K562 (cell line): ENCODE measurements around the gene DARS2. TPM values are rescaled to one million over a fixed set of nuclear protein-coding genes. Genes with fewer than 3 reads are reported as not detected.

ENCODE experiments used
- ETV5 ChIP-seq: sonication (generic); formaldehyde crosslinking; IDR thresholded peaks from 2 replicates; pipeline ENCODE4 v1.4.0; 2020; ENCODE audit warnings: low read depth, mild to moderate bottlenecking, missing genetic modification reagents
- FOSL1 ChIP-seq: fragments of 200-800 bp; sonication (Bioruptor generic); conservative IDR thresholded peaks from 2 replicates; pipeline ENCODE4 v1.6.1; 2016; ENCODE audit warnings: missing genetic modification characterization, missing compliant biosample characterization
- IRF9 ChIP-seq: fragments of 450-650 bp; IDR thresholded peaks from 2 replicates; pipeline ENCODE4 v1.6.1; 2016; ENCODE audit warnings: missing biosample characterization, missing genetic modification characterization
- KDM2B ChIP-seq: fragments of 250-450 bp; sonication (Bioruptor Pico); IDR thresholded peaks from 2 replicates; pipeline ENCODE4 v1.8.0; 2021; ENCODE audit warnings: mild to moderate bottlenecking, moderate library complexity
- NEUROD1 ChIP-seq: fragments of 150-350 bp; IDR thresholded peaks from 2 replicates; pipeline ENCODE4 v1.6.1; 2014; ENCODE audit warnings: borderline replicate concordance, low read length, low read depth; ENCODE audit not compliant: partially characterized antibody
- NUFIP1 ChIP-seq: fragments of 450-650 bp; IDR thresholded peaks from 2 replicates; pipeline ENCODE4 v1.6.1; 2018; ENCODE audit not compliant: partially characterized antibody
- POLR2G ChIP-seq: fragments of 200-400 bp; formaldehyde crosslinking; IDR thresholded peaks from 2 replicates; pipeline ENCODE4 v1.6.1; 2017; ENCODE audit warnings: low read depth, mild to moderate bottlenecking, antibody characterized with exemption, low read length, moderate library complexity
- PRMT5 ChIP-seq: sonication (generic); formaldehyde crosslinking; IDR thresholded peaks from 2 replicates; pipeline ENCODE4 v1.5.0; 2020; ENCODE audit warnings: missing genetic modification reagents
- PTBP1 ChIP-seq: fragments of 200-400 bp; formaldehyde crosslinking; IDR thresholded peaks from 2 replicates; pipeline ENCODE4 v1.6.1; 2017; ENCODE audit warnings: low read depth, low read length
- STAG1 ChIP-seq: sonication (generic); formaldehyde crosslinking; IDR thresholded peaks from 2 replicates; pipeline ENCODE4 v1.5.0; 2020; ENCODE audit warnings: missing genetic modification reagents, borderline replicate concordance
- THRB ChIP-seq: fragments of 450-650 bp; formaldehyde crosslinking; conservative IDR thresholded peaks from 2 replicates; pipeline ENCODE4 v1.4.0; 2022; ENCODE audit warnings: mild to moderate bottlenecking, missing genetic modification characterization
- XRCC4 ChIP-seq: IDR thresholded peaks from one replicate; pipeline ENCODE4 v1.6.1; 2011; ENCODE audit not compliant: insufficient read depth, insufficient read length; ENCODE audit errors: extremely low read depth
- polyA plus RNA-seq, 8 experiments: library from polyadenylated mRNA; depleted of rRNA in 4 of 8; stranded (reverse) in 5 of 8; unstranded in 3 of 8; fragments of >200 nt; fragmentation: Nextera tagmentation in 2 of 8; fragmentation: Illumina TruSeq in 1 of 8; extraction: Ambion mirVana in 2 of 8; extraction: Trizol in 1 of 8; gene quantifications; 2 replicates each; pipeline versions ENCODE4 v1.2.1 to v1.2.3, GENCODE V29; 2011 to 2014; ENCODE audit warnings: inconsistent platforms in 1 of 8, missing spikeins in 1 of 8
- total RNA-seq, 7 experiments: library from RNA; depleted of rRNA in 6 of 7; stranded (reverse); fragments of >200 nt in 6 of 7; fragmentation: Illumina TruSeq in 2 of 7; extraction: Trizol in 2 of 7; gene quantifications; 2 replicates each; pipeline versions ENCODE4 v1.2.1 to v1.2.3, GENCODE V29; 2011 to 2021; ENCODE audit warnings: low replicate concordance in 1 of 7
- TF ChIP-seq, protein P1 (sequence below): sonication (generic); formaldehyde crosslinking; IDR thresholded peaks from 2 replicates; pipeline ENCODE4 v1.8.1; 2023; ENCODE audit warnings: mild to moderate bottlenecking, missing genetic modification reagents, moderate library complexity
- TF ChIP-seq, protein P2 (sequence below), 2 experiments: fragments of 150-350 bp in 1 of 2; IDR thresholded peaks; 2 replicates each; pipeline ENCODE4 v1.6.1; 2012 to 2016; ENCODE audit warnings: low read depth in 2 of 2, low read length in 2 of 2, mild to moderate bottlenecking in 1 of 2, moderate library complexity in 1 of 2
- TF ChIP-seq, protein P3 (sequence below), 2 experiments: fragments of 450-650 bp; IDR thresholded peaks; 2 replicates each; pipeline ENCODE4 v1.6.1; 2018; ENCODE audit warnings: mild to moderate bottlenecking in 2 of 2, low read depth in 1 of 2; ENCODE audit not compliant: partially characterized antibody in 2 of 2

Gene DARS2
- total and polyA plus RNA-seq, 9 of the 15 experiments (the other 6 are each of a cell fraction or from before 2014, with no cell fraction given), result 36.4 to 96.7 (median 68.6) TPM

DNA sequence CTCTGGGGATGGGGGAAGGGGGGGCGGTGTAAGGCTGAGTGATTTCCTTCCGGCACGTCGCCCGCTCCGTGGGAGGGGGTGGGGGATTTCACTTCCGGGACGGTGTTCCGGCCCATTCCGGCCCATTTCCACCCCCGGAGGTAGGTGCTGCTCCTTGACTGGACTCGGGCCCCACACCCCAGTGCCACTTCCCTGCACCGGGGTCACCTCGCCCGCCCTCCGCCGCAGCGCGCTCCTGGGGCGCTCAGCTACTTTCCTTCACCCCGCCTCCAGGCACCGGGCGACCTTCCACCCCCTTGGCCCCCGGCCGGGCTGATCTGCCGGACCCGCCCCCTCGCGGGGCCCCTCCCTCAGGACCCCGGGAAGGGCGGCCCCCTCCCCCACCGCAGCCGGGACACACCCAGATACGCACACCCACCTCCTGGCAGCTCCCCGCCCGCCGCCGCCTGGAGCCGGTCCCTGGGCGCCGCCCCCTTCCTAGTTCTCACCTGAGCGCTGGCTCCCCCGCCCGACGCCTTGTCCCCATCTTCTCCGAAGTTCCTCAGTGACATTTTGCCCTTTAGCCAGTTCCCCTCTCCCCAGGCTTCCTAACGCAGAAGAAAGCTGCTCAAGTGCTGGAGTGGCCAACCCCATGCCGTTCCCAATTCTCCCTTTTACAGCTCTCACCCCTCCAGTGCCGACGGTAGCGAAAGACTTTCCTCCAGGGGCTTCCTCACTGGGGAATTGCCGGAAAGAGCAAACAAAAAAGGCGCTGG is 44.0 kb downstream of the DARS2 start, which contains the start of gene ZBTB37 (continued):
- no peak for TF ChIP-seq KDM2B (CRISPR knock-in tag)
- TF ChIP-seq XRCC4, result no peak
- no peak for TF ChIP-seq PRMT5 (CRISPR knock-in tag)
- TF ChIP-seq POLR2G, result peak; percentile 85
- TF ChIP-seq ETV5, result peak; percentile 94
- 0 out of 2 replicates have a peak, but pooled peaks have one; percentile 9 for TF ChIP-seq FOSL1 (tag)
- TF ChIP-seq, protein P1, sequence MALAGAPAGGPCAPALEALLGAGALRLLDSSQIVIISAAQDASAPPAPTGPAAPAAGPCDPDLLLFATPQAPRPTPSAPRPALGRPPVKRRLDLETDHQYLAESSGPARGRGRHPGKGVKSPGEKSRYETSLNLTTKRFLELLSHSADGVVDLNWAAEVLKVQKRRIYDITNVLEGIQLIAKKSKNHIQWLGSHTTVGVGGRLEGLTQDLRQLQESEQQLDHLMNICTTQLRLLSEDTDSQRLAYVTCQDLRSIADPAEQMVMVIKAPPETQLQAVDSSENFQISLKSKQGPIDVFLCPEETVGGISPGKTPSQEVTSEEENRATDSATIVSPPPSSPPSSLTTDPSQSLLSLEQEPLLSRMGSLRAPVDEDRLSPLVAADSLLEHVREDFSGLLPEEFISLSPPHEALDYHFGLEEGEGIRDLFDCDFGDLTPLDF, result peak; percentile 41; the same call in 1 of the 2 replicates
- TF ChIP-seq, protein P2, sequence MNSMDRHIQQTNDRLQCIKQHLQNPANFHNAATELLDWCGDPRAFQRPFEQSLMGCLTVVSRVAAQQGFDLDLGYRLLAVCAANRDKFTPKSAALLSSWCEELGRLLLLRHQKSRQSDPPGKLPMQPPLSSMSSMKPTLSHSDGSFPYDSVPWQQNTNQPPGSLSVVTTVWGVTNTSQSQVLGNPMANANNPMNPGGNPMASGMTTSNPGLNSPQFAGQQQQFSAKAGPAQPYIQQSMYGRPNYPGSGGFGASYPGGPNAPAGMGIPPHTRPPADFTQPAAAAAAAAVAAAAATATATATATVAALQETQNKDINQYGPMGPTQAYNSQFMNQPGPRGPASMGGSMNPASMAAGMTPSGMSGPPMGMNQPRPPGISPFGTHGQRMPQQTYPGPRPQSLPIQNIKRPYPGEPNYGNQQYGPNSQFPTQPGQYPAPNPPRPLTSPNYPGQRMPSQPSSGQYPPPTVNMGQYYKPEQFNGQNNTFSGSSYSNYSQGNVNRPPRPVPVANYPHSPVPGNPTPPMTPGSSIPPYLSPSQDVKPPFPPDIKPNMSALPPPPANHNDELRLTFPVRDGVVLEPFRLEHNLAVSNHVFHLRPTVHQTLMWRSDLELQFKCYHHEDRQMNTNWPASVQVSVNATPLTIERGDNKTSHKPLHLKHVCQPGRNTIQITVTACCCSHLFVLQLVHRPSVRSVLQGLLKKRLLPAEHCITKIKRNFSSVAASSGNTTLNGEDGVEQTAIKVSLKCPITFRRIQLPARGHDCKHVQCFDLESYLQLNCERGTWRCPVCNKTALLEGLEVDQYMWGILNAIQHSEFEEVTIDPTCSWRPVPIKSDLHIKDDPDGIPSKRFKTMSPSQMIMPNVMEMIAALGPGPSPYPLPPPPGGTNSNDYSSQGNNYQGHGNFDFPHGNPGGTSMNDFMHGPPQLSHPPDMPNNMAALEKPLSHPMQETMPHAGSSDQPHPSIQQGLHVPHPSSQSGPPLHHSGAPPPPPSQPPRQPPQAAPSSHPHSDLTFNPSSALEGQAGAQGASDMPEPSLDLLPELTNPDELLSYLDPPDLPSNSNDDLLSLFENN (IDR thresholded peaks at IDR 0.05; ENCODE audit: low read depth in 2 of 2, low read length in 2 of 2), result no peak
- TF ChIP-seq PTBP1, result no peak
- TF ChIP-seq THRB (CRISPR knock-in tag), result no peak
- TF ChIP-seq STAG1, result no peak
- no peak for TF ChIP-seq NUFIP1
- no peak for TF ChIP-seq IRF9 (tag)
- TF ChIP-seq, protein P3, sequence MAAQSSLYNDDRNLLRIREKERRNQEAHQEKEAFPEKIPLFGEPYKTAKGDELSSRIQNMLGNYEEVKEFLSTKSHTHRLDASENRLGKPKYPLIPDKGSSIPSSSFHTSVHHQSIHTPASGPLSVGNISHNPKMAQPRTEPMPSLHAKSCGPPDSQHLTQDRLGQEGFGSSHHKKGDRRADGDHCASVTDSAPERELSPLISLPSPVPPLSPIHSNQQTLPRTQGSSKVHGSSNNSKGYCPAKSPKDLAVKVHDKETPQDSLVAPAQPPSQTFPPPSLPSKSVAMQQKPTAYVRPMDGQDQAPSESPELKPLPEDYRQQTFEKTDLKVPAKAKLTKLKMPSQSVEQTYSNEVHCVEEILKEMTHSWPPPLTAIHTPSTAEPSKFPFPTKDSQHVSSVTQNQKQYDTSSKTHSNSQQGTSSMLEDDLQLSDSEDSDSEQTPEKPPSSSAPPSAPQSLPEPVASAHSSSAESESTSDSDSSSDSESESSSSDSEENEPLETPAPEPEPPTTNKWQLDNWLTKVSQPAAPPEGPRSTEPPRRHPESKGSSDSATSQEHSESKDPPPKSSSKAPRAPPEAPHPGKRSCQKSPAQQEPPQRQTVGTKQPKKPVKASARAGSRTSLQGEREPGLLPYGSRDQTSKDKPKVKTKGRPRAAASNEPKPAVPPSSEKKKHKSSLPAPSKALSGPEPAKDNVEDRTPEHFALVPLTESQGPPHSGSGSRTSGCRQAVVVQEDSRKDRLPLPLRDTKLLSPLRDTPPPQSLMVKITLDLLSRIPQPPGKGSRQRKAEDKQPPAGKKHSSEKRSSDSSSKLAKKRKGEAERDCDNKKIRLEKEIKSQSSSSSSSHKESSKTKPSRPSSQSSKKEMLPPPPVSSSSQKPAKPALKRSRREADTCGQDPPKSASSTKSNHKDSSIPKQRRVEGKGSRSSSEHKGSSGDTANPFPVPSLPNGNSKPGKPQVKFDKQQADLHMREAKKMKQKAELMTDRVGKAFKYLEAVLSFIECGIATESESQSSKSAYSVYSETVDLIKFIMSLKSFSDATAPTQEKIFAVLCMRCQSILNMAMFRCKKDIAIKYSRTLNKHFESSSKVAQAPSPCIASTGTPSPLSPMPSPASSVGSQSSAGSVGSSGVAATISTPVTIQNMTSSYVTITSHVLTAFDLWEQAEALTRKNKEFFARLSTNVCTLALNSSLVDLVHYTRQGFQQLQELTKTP (IDR thresholded peaks at IDR 0.05; ENCODE audit: low read depth in 1 of 2, partially characterized antibody in 2 of 2), result peak in 1 of 2 experiments; percentile 54
- peak; percentile 45 for TF ChIP-seq NEUROD1
